ENCODE data around the gene AFAP1L2. TPM values are rescaled to one million over a fixed set of nuclear protein-coding genes. Genes with fewer than 3 reads are reported as not detected.

AFAP1L2 gene
- total RNA-seq, 1 donor from 2014 or later: 5.7 TPM

- Mint-ChIP-seq H3K36me3 (ENCODE audit: unreplicated experiment) (no peaks in the 10 kb centered on the region), H3K27me3 (ENCODE audit: unreplicated experiment) (no peaks in the 10 kb centered on the region), H3K4me1 (ENCODE audit: unreplicated experiment) (peaks cover 28% of the 10 kb centered on the region), H3K4me3 (ENCODE audit: unreplicated experiment) (no peak overlapping the region), H3K9me3 (ENCODE audit: unreplicated experiment) (no peaks in the 10 kb centered on the region), H3K27ac (ENCODE audit: unreplicated experiment) (no peak overlapping the region)
- TF ChIP-seq CTCF (IDR thresholded peaks at IDR 0.05): no peak
- DNase-seq (ENCODE audit: extremely low spot score, unreplicated experiment): no peak
These were observed 31.3 kb downstream of the AFAP1L2 start for GRCh38 chr10:114372995-114373394.

DNA sequence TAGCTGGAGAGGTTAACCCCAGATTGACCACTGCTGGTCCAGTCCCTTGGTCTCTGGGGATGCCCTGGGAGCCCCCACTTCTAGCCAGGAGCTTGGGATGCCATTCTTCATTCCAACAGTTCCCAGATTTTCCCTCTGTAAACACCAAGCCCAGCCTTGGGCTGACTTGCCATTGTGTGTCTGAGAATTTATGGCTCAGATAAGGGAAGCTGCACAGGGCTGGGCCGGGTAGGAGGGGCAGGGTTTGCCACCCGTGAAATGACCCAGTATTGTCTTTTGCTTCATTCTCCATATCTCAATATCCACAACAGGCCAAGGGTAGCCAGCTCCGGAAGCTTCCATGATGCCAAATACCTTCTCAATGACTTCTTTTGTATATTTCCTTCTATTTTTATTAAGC lies 32.1 kb downstream of the AFAP1L2 start:
- Mint-ChIP-seq H3K27me3 (ENCODE audit: unreplicated experiment) (no peaks in the 10 kb centered on the region), H3K4me1 (ENCODE audit: unreplicated experiment) (peaks cover 35% of the 10 kb centered on the region), H3K36me3 (ENCODE audit: unreplicated experiment) (no peaks in the 10 kb centered on the region), H3K27ac (ENCODE audit: unreplicated experiment) (no peak overlapping the region), H3K9me3 (ENCODE audit: unreplicated experiment) (no peaks in the 10 kb centered on the region), H3K4me3 (ENCODE audit: unreplicated experiment) (no peak overlapping the region)
- DNase-seq (ENCODE audit: extremely low spot score, unreplicated experiment): no peak
- no peak for TF ChIP-seq CTCF (IDR thresholded peaks at IDR 0.05)

DNA sequence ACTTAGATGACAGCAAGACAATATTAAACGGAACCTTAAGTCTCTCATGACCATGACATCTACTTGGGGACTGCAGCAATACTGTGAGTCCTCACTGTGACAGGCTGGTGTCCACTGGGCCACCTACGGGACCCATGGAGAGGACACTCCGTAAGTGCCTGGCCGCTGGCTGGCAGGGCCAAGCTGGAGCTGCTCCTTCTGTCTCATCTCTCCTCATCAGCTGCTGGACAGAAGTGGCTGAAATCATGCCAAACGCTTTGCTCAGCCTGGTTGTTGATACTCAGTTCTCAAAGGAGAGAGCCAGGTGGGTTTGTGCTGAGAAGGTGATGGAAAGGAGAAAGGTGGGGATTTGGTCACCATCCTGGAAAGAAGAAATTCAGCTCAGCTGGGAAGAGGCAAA lies 33.3 kb downstream of the AFAP1L2 start:
- no peaks in the 10 kb centered on the region for H3K27me3 Mint-ChIP-seq (ENCODE audit: unreplicated experiment)
- peaks cover 44% of the 10 kb centered on the region for H3K4me1 Mint-ChIP-seq (ENCODE audit: unreplicated experiment)
- TF ChIP-seq CTCF (IDR thresholded peaks at IDR 0.05): no peak
- no peak overlapping the region for H3K27ac Mint-ChIP-seq (ENCODE audit: unreplicated experiment)
- no peaks in the 10 kb centered on the region for H3K36me3 Mint-ChIP-seq (ENCODE audit: unreplicated experiment)
- DNase-seq (ENCODE audit: extremely low spot score, unreplicated experiment): no peak
- no peaks in the 10 kb centered on the region for H3K9me3 Mint-ChIP-seq (ENCODE audit: unreplicated experiment)
- H3K4me3 Mint-ChIP-seq (ENCODE audit: unreplicated experiment): no peak overlapping the region

DNA sequence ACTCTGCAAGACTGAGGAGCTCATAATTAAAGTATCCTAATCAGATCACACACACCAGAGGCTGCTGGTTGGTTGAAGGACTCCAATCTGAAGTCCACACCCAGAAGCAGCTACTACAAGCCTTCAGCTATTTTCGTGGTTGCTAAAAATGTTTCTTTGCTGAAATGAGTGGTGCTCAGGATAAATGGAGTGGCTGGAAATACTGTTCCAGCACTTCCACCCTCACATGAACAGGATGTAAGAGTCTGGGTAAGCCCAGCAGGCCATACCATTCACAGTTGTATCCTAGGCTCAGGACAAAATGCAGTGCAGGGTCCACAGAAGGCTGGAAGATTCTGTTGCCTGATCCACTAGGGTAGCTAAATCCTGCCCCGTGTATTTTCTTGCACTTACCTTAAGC lies 34.1 kb downstream of the AFAP1L2 start:
- Mint-ChIP-seq H3K27me3 (ENCODE audit: unreplicated experiment) (no peaks in the 10 kb centered on the region), H3K9me3 (ENCODE audit: unreplicated experiment) (no peaks in the 10 kb centered on the region), H3K36me3 (ENCODE audit: unreplicated experiment) (no peaks in the 10 kb centered on the region), H3K27ac (ENCODE audit: unreplicated experiment) (no peak overlapping the region), H3K4me3 (ENCODE audit: unreplicated experiment) (no peak overlapping the region), H3K4me1 (ENCODE audit: unreplicated experiment) (peaks cover 39% of the 10 kb centered on the region)
- DNase-seq (ENCODE audit: extremely low spot score, unreplicated experiment): no peak
- TF ChIP-seq CTCF (IDR thresholded peaks at IDR 0.05): no peak

- H3K4me1 Mint-ChIP-seq (ENCODE audit: unreplicated experiment): peaks cover 23% of the 10 kb centered on the region
- H3K9me3 Mint-ChIP-seq (ENCODE audit: unreplicated experiment): peaks cover 5% of the 10 kb centered on the region
- H3K27me3 Mint-ChIP-seq (ENCODE audit: unreplicated experiment): no peaks in the 10 kb centered on the region
- no peak for TF ChIP-seq CTCF (IDR thresholded peaks at IDR 0.05)
- no peak overlapping the region for H3K27ac Mint-ChIP-seq (ENCODE audit: unreplicated experiment)
- H3K4me3 Mint-ChIP-seq (ENCODE audit: unreplicated experiment): no peak overlapping the region
- DNase-seq (ENCODE audit: extremely low spot score, unreplicated experiment): no peak
- H3K36me3 Mint-ChIP-seq (ENCODE audit: unreplicated experiment): no peaks in the 10 kb centered on the region
These were observed 36.3 kb downstream of the AFAP1L2 start for GRCh38 chr10:114368057-114368391.

All from osteocyte (in vitro differentiated cells).